NCI-H345 treated with DMSO at 0.1 percent for 48 hours (cell line): ENCODE measurements around the gene BICDL1.

Experiments
- DNase-seq: peaks from one replicate; lab custom pipeline; 2025; ENCODE audit not compliant: unreplicated experiment; lab: John Stamatoyannopoulos, UW

The BICDL1 gene

DNA sequence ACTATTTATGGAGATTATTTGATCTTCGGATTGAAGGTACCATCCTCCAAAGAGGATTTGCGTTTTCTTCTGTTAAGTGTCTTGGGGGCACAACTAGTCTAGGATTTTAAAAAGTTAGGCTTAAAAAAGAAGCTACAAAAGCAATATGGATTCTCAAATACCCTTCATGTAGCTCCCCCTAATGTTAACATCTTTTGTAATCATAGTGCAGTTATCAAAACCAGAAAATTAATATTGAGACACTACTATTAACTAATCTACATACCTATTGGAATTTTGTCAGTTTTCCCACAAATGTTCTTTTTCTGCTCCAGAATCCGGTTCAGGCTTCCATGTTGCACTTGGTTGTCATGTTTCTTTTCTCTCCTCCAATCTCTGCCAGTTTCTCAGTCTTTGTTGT is 62.5 kb downstream of the BICDL1 start:
- DNase-seq, result no peak

DNA sequence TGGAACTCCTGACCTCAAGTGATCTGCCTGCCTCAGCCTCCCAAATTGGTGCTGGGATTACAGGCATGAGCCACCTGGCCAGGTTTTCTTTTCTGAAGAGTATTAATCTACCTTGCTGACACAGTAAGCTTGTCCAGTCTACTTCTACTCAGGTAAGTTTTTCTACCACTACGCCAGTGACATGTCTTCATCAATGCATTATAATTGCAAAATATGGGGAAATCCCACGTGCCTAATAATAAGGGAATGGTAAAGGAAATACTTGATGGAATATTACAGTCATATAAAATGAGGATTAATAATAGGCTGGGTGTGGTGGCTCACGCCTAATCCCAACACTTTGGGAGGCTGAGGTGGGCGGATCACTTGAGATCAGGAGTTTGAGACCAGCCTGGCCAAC is 65.3 kb downstream of the BICDL1 start:
- DNase-seq, result no peak

DNA sequence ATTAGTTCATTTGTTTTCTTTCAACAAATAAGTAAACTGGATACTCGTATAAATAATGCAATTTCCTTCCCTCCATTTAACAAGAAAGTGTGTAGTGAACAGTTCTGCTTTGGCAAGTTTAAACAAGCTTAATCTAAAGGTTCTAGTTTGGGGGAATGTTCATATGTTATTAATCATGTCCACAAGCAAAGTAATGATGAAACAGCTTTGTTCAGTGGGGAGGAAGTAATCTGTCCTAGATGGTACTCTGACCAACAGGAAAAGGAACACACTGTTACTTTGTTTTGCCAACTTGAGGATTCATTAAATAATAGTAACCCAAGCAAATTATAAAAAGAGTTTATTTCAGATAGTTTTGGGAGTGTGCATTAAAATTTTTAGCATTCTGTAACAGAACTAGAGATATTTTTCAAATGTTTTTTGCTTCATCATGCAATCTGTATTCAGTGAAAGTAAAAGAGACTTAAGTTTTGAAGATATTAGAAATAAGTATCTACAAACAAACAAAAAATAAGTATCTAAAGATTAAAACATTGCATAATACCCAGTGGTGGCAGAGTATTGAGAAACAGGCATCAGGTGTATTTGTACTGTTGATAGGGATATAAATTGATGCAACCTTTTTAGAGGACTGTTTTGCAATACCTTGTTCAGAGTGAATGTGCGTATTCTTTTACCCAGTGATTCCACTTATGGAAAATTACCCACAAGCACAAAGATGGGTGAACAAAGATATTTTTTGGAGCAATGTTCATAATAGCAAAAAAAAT is 66.4 kb downstream of the BICDL1 start:
- DNase-seq, result no peak

DNA sequence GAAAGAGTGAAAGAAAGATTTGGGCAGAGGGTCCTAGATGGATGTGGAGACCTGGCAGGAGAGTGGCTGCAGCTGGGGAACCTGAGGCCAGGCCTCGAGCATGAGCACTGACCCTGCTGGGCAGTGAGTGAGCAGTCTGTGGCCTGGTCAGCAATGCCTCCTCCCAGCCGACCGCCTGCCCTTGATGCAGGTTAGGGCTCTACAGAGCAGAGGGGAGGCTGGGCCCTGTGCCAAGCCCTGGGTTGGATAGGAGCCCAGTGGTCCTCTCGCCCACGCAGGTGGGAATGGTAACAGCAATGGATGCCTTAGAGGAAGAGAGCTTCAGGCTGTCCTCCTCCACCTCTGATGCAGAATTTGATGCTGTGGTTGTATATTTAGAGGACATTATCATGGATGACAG is 67.7 kb downstream of the BICDL1 start:
- no peak for DNase-seq

DNA sequence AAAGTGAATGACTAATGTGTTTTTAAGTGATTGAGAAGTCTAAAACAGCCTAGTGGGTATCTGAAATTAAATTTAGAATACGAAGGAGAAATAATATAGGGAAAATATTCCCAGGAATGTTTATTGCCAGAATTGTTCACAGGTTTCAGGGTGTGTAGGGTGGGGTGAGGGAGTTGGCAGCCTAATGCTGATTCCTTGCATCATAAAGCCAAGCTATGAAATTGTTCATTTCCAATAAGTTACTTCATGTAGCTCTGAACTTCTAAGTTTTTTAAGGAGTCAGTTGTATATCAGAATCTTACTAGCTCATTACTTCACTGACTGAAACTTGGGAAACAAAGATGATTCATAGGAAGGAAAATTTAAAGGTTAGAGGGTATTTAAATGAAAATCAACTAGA is 71.2 kb downstream of the BICDL1 start:
- no peak for DNase-seq

DNA sequence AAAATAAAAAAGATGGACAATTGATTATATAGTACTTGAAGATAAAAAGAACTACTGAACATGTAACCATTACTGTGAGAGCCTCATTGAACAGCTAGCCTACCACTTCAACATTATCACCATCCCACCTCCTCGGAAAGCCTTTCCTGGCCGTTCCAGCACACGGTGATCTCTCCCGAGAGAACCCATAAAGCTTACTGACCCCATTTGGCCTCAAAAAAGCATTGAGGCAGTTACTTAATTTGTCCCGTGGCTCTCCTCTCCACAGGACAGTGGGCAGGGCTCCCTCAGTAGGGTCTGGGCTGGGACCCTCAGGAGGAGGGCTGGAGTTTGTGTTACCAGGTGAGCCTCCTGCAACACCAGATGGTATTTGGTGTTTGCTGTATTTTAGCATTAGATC is 71.7 kb downstream of the BICDL1 start:
- no peak for DNase-seq

DNA sequence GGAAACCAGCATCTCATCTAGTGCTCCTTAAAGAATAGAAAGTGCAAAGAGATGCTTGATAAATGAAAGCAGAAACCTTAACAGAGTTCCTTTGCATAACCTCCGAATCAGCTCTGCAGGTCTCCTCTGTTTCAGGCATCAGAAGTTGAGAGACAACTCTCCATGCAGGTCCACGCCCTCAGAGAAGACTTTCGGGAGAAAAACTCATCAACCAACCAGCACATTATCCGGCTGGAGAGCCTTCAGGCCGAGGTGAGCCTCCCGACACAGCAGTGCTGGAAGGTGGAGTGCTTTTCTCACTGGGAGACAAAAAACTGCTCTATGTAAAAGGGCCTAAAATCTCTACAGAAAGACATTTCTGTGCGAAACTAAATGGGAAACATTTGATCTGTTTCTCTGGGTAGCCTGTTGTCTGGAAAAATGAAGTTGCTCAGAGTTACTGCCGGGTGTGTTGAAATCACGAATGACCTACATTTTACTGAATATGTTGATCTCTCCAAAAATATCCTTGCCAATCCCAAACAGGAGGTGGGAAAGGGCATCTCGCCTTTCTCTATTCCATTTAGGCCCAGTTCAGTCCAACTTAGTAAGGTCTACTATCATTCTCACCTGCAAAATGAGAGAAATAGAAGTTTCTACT is 72.7 kb downstream of the BICDL1 start:
- no peak for DNase-seq

DNA sequence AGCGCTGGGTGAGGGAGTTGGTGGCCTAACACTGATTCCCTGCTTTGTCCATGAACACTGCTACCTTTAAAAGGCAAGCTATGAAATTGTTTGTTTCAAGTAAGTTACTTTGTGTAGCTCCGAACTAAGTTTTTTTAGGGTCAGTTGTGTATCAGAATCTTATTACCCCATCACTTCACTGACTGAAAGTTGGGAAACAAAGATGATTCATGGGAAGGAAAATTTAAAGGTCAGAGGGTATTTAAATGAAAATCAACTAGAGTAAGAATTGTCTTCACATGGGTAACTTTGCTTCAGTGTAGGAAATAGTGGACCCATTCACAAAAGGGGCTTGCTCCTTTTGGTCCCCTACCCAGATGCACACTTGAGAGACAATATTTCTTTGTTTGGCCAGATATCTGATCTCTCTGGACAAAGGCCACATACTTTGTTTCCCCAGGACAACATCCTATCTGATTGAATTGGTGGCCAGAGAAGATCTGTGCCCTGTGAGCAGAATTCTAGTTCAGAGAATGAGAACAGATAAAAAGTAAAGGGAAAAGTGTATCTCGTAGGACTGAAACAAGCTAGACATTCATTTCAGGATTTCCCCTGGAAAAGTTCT is 74.0 kb downstream of the BICDL1 start:
- DNase-seq, result no peak

DNA sequence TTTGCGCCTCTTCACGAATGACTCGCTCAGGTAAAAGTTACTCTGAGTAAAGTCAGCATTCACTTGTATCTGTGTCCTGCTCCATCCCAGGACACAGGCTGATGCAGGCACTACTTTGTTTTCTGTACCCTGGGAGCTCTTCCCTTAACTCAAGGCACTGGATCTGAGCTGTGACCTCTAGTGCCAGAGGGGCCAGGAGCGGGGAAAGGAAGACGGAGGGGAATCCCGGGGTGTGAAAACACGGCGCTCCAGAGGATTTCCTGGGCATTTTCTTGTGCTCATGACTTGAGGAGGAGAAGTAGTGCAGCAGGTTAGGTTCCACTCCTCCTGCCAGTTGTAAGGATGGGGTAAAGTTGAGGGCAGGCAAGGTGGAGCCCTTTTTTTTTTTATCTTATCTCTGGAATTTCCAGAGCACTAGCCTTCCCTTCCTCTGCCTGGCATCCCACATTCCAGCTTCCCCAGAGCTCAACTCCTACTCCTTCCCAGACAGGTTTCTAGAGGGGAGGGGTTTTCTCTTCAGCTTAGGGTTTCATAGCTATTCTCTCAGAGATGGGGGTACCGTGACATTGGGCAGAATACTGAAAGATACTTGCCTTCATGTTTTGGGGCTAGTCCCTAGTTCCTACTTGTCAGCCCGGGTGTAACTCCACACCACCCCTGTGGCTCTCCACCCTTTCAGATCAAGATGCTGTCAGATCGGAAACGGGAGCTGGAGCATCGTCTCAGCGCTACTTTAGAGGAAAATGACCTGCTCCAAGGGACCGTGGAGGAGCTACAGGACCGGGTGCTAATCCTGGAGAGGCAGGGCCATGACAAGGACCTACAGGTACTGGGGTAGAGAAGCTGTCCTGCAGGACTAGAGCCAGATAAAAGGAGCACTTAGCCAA is 75.3 kb downstream of the BICDL1 start:
- DNase-seq, result no peak

DNA sequence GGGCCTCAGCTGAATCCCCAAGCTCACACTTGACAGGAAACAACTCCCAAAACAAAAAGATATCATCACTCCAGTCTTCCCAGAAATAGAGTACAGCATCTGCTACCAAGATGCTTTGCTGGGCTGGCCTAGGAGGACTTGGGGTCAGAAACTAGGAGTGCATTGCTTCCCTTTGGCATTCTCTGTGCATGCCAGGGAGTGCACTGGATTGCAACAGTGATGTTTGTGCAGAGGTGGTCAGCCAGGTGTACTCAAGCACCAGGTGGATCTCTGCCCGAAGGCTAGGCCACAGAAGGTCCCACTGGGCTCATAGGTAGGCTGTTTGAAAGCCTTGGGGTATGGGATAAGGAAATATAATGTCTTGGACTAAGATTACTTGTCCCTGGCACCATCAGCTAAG is 76.4 kb downstream of the BICDL1 start:
- no peak for DNase-seq

DNA sequence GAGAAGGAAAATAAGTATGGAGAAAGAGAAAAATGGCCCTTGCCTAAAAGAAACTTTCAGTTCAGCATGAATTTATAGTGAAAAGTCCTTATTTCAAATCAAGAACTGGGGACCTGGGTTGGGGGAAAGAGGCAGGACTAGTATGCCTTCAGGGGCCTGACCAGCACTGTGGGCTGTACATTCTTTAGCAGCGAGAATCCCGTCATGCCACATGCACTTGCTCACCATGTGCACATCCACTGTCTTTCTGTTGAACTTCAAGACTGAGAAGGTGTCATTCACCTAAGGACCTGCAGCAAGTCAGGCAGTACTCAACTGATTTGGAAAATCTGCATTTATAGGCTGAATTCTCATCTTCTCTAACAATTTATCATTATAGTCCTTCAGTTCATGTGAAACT is 77.3 kb downstream of the BICDL1 start:
- no peak for DNase-seq

DNA sequence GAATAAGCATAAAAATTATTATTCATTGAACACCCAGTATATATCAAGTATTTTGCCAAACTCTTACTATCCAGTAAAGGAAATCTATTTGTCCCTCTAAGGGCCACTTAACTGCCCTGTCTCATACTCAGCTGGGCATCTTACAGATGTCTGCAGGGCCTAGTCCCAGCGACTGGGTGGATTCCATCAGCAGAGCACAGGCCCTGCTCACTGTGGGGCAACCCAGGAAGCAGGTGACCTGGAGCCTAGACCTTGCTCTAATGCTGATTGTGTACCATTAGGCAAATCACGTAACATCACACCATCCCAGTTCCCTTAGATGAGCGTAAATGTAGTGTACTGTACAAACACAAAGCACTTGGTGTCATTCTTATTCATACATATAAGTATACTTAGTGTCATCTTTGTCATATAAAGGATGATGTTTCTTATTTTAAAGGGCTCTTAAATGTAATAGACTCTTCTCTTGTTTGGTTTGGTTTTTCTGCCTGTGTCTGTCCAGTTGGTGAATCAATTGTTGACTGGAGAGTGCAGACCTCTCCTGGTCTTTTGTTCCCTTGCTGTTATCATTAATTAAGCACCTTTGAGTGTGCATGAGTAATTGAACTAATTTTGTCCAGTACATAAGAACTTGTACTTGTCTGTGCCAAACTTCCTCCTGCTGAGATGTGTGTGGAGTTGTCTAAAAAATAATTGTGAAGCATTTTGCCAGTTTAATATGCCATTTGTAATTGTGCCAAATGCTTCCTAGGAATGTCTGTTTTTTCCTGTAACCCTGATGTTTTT is 78.2 kb downstream of the BICDL1 start:
- DNase-seq, result no peak

DNA sequence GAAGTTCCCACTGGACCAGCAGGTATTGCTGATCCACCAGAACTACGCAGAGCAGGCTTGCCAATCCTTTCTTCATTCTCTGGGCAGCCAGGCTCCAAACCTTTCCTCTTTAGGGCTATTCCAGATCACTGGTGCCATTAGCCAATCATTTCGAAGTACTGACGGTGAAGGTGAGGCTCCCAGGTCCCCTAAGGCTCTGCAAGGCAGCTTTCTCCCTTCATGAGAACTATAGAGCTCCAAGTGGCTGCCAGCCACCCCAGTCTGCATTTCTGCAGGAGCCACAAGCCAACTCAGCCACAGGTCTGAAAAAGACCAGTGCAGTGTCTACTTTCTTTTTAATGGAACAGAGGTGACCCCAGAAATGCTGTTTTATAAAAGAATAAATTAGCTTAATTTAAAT is 78.9 kb downstream of the BICDL1 start:
- no peak for DNase-seq

DNA sequence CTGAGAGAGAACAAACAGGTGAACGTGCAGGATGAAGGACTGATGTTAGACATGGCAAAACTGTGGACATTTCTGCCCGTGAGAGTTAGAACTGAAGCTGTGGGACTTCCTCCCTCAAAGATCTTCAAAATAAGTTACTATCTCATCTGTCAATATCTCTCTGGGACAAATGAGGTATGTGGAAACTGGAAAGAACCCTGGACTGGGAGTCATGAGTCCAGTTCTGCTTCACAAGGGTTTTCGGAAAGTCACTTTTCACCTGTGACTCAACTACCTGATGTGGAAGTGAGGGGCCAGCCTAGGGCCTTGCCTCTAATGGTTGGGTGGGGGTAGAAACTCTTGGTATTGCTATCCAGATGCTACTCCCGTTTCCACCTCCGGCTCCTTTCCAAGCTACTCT is 80.2 kb downstream of the BICDL1 start:
- no peak for DNase-seq

DNA sequence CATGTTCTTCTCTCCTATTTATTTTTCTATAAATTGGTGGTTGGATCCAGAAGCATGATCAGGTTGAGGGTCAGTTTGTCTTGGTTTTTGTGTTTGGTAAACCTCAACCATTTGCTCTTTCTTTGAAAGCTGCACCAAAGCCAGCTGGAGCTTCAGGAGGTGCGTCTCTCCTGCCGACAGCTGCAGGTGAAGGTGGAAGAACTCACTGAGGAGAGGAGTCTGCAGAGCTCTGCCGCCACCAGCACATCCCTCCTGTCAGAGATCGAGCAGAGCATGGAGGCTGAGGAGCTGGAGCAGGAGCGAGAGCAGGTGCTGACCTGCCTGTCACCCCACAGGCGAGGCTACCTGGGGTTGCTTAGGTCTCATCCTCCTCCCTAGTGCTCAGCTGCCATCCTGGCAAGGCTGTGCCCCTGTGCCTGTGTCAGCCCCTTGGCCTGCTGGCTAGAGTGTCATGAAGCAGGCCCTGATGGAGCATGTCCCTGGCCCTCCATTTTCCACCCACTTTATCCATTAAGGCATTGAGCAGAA is 82.5 kb downstream of the BICDL1 start:
- no peak for DNase-seq

DNA sequence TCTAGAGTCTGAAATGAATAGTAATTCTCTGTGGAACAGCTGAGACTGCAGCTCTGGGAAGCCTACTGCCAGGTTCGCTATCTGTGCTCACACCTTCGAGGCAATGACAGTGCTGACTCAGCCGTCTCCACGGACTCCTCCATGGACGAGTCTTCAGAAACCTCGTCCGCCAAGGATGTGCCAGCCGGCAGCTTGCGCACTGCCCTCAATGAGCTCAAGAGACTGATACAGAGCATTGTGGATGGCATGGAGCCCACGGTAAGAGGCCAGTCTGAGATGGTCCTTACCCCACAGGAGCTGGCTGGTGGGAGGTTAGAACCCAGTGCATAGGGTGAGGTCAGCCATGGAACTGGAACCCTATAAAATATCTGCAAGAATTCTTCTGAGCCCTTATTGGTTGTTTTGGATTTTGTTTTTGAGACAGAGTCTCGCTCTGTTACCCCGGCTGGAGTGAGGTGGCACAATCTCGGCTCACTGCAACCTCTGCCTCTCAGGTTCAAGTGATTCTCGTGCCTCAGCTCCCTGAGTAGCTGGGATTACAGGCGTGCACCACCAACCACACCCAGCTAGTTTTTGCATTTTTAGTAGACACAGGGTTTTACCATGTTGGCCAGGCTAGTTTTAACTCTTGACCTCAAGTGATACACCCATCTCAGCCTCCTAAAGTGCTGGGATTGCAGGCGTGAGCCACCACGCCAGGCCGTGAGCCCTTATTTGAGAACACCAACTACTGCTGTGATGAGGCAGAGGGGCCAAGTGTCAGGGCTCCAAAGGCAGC is 83.6 kb downstream of the BICDL1 start:
- DNase-seq, result no peak

DNA sequence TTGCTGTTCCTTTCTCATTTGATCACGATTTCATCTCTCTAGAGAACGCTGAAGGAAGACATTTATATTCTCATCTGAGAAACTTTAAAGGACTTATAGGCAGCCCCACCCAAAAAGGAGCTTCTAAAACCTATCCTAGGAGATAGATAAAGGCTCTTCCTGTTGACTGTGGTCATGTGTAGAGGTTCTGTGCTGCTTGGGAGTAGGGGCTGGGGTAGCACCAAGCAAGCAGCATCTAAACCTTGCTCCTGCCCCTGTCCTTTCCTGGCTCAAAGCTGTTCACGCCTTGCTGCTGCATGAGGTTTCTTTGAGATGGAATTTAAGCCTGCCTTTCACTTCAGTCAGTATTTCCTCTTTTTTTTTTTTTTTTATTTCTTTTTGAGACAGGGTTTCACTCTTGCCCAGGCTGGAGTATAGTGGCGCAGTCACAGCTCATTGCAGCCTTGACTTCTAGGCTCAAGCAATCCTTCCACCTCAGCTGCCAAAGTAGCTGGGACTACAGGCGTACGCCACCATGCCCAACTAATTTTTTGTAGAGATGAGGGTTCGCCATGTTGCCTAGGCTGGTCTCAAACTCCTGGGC is 86.1 kb downstream of the BICDL1 start:
- no peak for DNase-seq

DNA sequence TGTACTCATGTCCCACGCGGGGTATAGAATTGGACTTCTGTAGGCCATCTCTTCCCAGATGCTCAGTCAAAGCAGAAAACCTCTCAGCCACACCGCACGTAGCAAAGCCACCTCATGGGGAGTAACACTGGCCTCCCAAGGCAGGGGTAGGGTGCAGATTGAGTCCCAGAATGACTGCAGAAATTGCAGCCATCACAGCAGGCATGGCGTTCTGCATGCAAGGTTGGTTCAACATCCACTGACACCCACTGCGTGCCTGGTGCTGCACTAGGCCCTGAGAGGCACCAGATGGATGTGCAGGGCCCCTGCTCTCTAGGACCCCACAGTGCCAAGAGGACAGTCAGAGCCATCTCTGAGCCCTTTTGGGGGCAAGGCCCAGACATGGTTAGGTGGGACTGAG is 87.6 kb downstream of the BICDL1 start:
- DNase-seq, result no peak

DNA sequence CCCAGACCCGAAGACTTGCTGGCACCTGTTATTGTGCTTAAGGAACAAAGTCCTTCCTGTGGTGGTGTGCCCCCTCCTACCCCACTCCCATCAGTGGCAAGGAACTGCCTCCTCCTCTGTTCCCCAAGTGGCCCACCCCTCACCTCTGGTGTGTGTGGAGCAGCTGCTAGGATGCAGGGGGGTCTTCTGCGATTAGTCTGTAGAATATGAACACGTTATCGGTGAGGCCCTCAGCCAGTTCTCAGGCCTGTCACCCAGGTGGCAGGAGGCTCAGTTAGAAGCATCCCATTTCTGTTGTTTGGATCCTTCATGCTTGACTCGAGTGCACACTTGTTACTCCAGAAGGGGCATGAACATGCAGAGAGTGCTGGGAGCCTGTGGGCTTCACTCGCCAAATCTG is 88.2 kb downstream of the BICDL1 start:
- no peak for DNase-seq
